ENCODE results near the gene VEGFB.

Gene VEGFB

GRCh38 chr11:64223001-64223651, 11.3 kb upstream of the VEGFB start:
- no peak overlapping the region for H3K4me3 Mint-ChIP-seq
- H3K9me3 Mint-ChIP-seq, result no peaks in the 10 kb centered on the region
- no peaks in the 10 kb centered on the region for H3K27me3 Mint-ChIP-seq
- peak overlapping the region; percentile 57 for H3K27ac Mint-ChIP-seq
- peaks cover 27% of the 10 kb centered on the region for H3K4me1 Mint-ChIP-seq (ENCODE audit: low read depth)
- peaks cover 85% of the 10 kb centered on the region for H3K36me3 Mint-ChIP-seq (ENCODE audit: low read depth)
- DNase-seq, result peak; percentile 35

DNA sequence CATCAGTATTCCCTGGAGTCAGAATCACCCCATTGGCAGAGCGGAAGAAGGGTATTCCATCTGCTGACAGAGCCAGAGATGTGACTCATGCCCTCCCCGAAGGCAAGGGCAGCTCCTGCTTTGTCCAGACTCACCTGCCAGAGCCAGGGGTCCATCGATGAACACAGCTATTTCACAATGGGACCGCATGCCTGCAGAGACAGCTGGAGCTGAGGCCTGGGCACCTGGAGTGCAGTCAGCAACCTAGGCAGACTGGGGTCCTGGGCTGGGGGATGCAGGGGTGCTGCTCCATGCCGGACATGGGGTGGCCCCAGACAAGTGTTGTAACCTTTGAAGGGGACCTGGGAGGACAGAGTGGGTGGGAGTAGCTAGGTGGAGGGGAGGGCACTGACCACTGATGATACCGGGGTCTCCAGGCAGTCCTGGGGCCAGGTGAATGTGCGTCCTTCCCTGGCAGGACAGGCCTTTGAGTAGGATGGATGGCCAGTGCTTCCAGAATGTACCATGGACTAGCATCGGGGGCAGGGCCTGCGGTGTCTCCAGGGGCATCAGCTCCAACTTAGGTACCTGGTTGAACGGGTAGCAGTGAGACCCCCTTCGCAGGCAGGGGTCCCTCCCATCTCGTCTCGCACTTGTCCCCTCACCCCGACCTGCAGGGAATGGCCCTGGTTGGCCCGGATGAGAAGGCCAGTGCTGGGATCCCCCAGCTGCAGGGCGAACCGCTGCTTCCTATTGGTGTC, 10.1 kb upstream of the VEGFB start:
- no peaks in the 10 kb centered on the region for H3K9me3 Mint-ChIP-seq
- peak overlapping the region; percentile 93 for H3K27ac Mint-ChIP-seq
- peak overlapping the region; percentile 86 for H3K4me3 Mint-ChIP-seq
- DNase-seq, result peak; percentile 50
- H3K27me3 Mint-ChIP-seq, result no peaks in the 10 kb centered on the region
- peaks cover 30% of the 10 kb centered on the region for H3K4me1 Mint-ChIP-seq (ENCODE audit: low read depth)
- H3K36me3 Mint-ChIP-seq (ENCODE audit: low read depth), result peaks cover 80% of the 10 kb centered on the region

DNA sequence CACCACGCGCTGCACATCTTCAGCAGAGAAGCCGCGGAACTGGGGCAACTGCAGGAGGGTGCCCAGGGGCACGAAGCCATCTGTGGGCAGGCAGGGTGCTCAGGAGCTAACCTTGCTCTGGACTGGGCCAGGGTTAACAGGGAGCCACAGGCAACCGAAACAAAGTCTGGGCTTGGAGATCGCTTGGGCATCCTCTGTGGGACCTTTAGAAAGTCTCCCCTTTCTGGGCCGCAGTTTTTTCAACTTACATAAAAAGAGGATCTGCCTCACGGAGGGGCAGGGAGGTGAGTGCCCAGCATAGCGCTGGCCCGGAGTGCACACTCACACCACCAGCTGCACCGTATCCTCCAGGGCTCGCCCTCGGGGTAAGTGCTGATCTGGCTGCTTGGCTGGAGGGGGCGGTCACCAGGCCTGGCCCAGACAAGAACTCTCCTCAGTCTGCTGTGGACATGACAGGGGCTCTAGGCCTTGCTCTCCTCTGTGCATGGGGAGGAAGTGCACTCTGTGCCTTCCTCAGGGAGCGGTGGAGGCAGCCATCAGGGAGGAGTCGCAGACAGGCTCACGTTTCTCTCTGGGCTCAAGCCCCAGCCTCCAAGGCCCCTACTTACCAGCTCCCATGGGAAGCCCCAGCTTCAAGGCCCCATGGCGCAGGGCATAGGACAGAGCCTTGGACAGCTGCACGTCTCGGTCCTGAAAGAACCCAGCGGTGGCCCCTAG, 9.3 kb upstream of the VEGFB start:
- peak overlapping the region; percentile 93 for H3K27ac Mint-ChIP-seq
- peak overlapping the region; percentile 86 for H3K4me3 Mint-ChIP-seq
- no peak for DNase-seq
- H3K4me1 Mint-ChIP-seq (ENCODE audit: low read depth), result peaks cover 37% of the 10 kb centered on the region
- H3K36me3 Mint-ChIP-seq (ENCODE audit: low read depth), result peaks cover 77% of the 10 kb centered on the region
- no peaks in the 10 kb centered on the region for H3K27me3 Mint-ChIP-seq
- H3K9me3 Mint-ChIP-seq, result no peaks in the 10 kb centered on the region

GRCh38 chr11:64225608-64226506, 8.5 kb upstream of the VEGFB start, which contains the start of the genes NUDT22 and TRPT1:
Gene NUDT22, plus strand, starts transcription at chr11:64226274. Its CDS starts 379 bp downstream, at chr11:64226653.
Gene TRPT1, minus strand, starts transcription at chr11:64226186. Its CDS starts 326 bp downstream, at chr11:64225860.
- Mint-ChIP-seq H3K27ac (peak within 1 kb of the TSS; percentile 93), H3K9me3 (no peaks in the 10 kb centered on the region), H3K27me3 (no peaks in the 10 kb centered on the region), H3K4me3 (peak within 1 kb of the TSS; percentile 86), H3K36me3 (ENCODE audit: low read depth) (peaks cover 68% of the 10 kb centered on the region), H3K4me1 (ENCODE audit: low read depth) (peaks cover 38% of the 10 kb centered on the region)
- peak; percentile 99 for DNase-seq

DNA sequence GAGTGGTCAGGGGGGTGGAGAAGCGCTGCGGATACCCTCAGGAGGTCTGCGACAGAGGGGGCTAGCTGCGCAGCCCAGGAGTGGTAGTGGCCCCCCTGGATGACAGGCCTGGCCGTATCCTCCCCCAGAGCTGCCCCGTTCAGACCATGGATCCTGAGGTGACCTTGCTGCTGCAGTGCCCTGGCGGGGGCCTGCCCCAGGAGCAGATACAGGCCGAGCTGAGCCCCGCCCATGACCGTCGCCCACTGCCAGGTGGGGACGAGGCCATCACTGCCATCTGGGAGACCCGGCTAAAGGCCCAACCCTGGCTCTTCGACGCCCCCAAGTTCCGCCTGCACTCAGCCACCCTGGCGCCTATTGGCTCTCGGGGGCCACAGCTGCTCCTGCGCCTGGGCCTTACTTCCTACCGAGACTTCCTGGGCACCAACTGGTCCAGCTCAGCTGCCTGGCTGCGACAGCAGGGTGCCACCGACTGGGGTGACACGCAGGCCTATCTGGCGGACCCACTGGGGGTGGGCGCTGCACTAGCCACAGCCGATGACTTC, 7.8 kb upstream of the VEGFB start:
- DNase-seq, result peak; percentile 75
- Mint-ChIP-seq H3K4me3 (peak overlapping the region; percentile 86), H3K4me1 (ENCODE audit: low read depth) (peaks cover 42% of the 10 kb centered on the region), H3K36me3 (ENCODE audit: low read depth) (peaks cover 61% of the 10 kb centered on the region), H3K9me3 (no peaks in the 10 kb centered on the region), H3K27ac (peak overlapping the region; percentile 93), H3K27me3 (no peaks in the 10 kb centered on the region)

GRCh38 chr11:64227405-64227956, 6.9 kb upstream of the VEGFB start:
- DNase-seq, result no peak
- H3K4me1 Mint-ChIP-seq (ENCODE audit: low read depth), result peaks cover 48% of the 10 kb centered on the region

GRCh38 chr11:64229090-64229743, 5.2 kb upstream of the VEGFB start:
- no peak for DNase-seq
- H3K4me3 Mint-ChIP-seq, result peak overlapping the region; percentile 80
- H3K4me1 Mint-ChIP-seq (ENCODE audit: low read depth), result peaks cover 56% of the 10 kb centered on the region
- peaks cover 39% of the 10 kb centered on the region for H3K36me3 Mint-ChIP-seq (ENCODE audit: low read depth)
- H3K27ac Mint-ChIP-seq, result peak overlapping the region; percentile 93
- no peaks in the 10 kb centered on the region for H3K9me3 Mint-ChIP-seq
- H3K27me3 Mint-ChIP-seq, result no peaks in the 10 kb centered on the region

More at GRCh38 chr11:64227405-64227956, 6.9 kb upstream of the VEGFB start:
- Mint-ChIP-seq H3K27me3 (no peaks in the 10 kb centered on the region), H3K27ac (peak overlapping the region; percentile 93), H3K9me3 (no peaks in the 10 kb centered on the region), H3K4me3 (peak overlapping the region; percentile 86), H3K36me3 (ENCODE audit: low read depth) (peaks cover 55% of the 10 kb centered on the region)

DNA sequence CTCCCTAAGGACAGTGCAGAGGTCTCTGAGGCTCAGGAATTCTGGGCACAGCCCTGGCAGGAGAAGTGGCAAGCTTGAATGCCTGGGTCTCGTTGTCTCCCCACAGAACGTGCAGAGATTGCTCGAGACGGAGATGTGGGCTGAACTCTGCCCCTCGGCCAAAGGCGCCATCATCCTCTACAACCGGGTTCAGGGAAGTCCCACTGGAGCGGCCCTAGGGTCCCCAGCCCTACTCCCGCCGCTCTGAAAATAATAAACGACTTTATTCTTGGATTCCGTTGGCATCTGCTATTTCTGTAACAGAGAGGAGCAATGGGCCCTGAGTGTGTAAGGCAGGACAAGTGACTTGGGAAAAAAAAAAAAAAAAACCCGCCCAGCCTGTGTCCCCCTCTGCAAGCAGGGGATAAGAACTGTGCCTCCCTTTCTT, 4.6 kb upstream of the VEGFB start:
- Mint-ChIP-seq H3K36me3 (ENCODE audit: low read depth) (peaks cover 34% of the 10 kb centered on the region), H3K4me1 (ENCODE audit: low read depth) (peaks cover 54% of the 10 kb centered on the region), H3K4me3 (peak overlapping the region; percentile 80), H3K27me3 (no peaks in the 10 kb centered on the region), H3K27ac (peak overlapping the region; percentile 89), H3K9me3 (no peaks in the 10 kb centered on the region)
- DNase-seq, result no peak

DNA sequence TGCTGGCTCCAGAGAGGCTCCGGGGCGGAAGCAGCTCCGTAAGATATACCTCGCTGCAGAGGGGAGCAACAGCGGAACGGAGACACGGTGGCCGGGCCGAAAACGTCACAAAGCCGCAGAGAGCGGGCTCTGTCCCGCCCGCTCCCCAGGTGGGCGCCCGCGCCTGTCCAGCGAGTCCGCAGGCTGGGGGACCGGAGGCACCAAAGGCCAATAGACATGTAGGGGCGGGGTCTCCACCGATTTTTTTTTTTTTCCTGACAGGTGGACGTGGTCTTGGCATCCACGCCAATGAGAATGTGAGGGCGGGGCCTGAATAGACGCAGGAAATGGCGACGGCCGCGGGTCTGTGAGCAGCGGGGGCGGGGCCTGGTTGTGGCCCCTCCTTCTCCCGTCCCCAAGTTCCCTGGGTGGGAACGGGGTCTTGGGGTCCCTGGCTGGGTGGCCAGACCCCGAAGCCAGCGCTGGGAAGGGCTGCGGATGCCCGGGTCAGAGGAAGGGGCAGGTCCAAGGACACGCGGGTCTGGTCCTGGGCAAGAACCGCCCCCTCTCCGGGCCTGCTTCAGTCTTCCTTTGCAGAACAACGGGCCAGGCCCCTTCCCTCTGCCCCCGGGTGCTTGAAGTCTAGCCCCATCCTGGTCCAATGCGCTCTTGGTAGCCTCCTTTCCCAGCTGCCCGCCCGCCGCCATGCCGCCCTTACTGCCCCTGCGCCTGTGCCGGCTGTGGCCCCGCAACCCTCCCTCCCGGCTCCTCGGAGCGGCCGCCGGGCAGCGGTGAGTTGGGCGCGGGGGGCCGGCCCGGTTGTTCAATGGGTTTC, 4.0 kb upstream of the VEGFB start, which contains the start of gene DNAJC4:
TSS of gene DNAJC4 (plus strand) at position 378 of the 814 bp plus-strand sequence. CDS start at position 685, 307 bp downstream.
- H3K36me3 Mint-ChIP-seq (ENCODE audit: low read depth), result peaks cover 32% of the 10 kb centered on the region
- peak; percentile 92 for DNase-seq
- H3K4me3 Mint-ChIP-seq, result peak within 1 kb of the TSS; percentile 80
- H3K27ac Mint-ChIP-seq, result peak within 1 kb of the TSS; percentile 89
- H3K9me3 Mint-ChIP-seq, result no peaks in the 10 kb centered on the region
- H3K4me1 Mint-ChIP-seq (ENCODE audit: low read depth), result peaks cover 52% of the 10 kb centered on the region
- no peaks in the 10 kb centered on the region for H3K27me3 Mint-ChIP-seq

GRCh38 chr11:64230985-64231365, 3.4 kb upstream of the VEGFB start:
- peak overlapping the region; percentile 80 for H3K4me3 Mint-ChIP-seq
- H3K4me1 Mint-ChIP-seq (ENCODE audit: low read depth), result peaks cover 57% of the 10 kb centered on the region
- H3K27ac Mint-ChIP-seq, result peak overlapping the region; percentile 89
- H3K9me3 Mint-ChIP-seq, result no peaks in the 10 kb centered on the region
- H3K27me3 Mint-ChIP-seq, result no peaks in the 10 kb centered on the region
- H3K36me3 Mint-ChIP-seq (ENCODE audit: low read depth), result peaks cover 33% of the 10 kb centered on the region
- no peak for DNase-seq

- Mint-ChIP-seq H3K4me3 (peak overlapping the region; percentile 80), H3K4me1 (ENCODE audit: low read depth) (peaks cover 58% of the 10 kb centered on the region), H3K27me3 (no peaks in the 10 kb centered on the region), H3K27ac (peak overlapping the region; percentile 59), H3K36me3 (ENCODE audit: low read depth) (peaks cover 33% of the 10 kb centered on the region), H3K9me3 (no peaks in the 10 kb centered on the region)
- no peak for DNase-seq
Measured at GRCh38 chr11:64231546-64231945, 2.8 kb upstream of the VEGFB start.

DNA sequence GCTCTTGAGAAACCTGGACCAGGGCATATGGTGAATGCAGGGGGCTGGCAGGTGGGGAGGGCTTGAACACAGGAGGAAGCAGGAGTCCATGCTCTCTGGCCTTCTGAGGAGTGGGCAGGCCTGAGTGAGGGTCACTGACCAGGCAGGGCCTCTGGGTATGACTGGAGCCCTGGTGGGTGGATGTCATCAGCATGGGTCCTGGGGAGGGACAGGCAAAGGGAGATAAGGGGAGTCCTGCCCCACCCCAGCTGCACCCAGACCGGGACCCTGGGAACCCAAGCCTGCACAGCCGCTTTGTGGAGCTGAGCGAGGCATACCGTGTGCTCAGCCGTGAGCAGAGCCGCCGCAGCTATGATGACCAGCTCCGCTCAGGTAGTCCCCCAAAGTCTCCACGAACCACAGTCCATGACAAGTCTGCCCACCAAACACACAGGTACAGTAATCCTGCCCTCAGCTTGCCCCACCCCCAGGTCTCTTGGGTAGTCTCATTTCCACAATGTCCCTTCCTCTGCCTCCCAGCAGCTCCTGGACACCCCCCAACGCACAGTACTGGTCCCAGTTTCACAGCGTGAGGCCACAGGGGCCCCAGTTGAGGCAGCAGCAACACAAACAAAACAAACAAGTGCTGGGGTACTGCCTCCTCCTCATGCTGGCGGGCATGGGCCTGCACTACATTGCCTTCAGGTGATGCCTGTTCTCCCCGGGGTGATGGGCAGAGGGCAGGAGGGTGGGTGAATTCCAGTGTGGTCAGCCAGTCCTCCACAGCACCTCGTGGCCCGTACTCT, 2.0 kb upstream of the VEGFB start:
- H3K4me3 Mint-ChIP-seq, result peak overlapping the region; percentile 80
- H3K36me3 Mint-ChIP-seq (ENCODE audit: low read depth), result peaks cover 32% of the 10 kb centered on the region
- H3K27me3 Mint-ChIP-seq, result no peaks in the 10 kb centered on the region
- DNase-seq, result no peak
- H3K27ac Mint-ChIP-seq, result peak overlapping the region; percentile 59
- peaks cover 57% of the 10 kb centered on the region for H3K4me1 Mint-ChIP-seq (ENCODE audit: low read depth)
- H3K9me3 Mint-ChIP-seq, result no peaks in the 10 kb centered on the region

Data from activated T-cell treated with anti-CD3 and anti-CD28 coated beads, Interleukin-2, amount 50 U/mL, for 24 hours (primary cell).